DMS79 treated with DMSO at 0.1 percent for 48 hours (cell line): Measurements from ENCODE around the gene VIPR1.
"Not testable (repeated sequence)": the region's sequence is repeated elsewhere in the genome, so short reads cannot be mapped to it uniquely, and the experiment has no call there.

Source experiments
- DNase-seq: peaks from one replicate; lab custom pipeline; 2025; lab: John Stamatoyannopoulos, UW

The VIPR1 gene

GRCh38 chr3:42535981-42536784 is 33.7 kb downstream of the VIPR1 start:
- no peak for DNase-seq

- DNase-seq = no peak
These were observed 34.9 kb downstream of the VIPR1 start for GRCh38 chr3:42537350-42537749.

GRCh38 chr3:42539871-42540714 is 37.6 kb downstream of the VIPR1 start:
- no peak for DNase-seq

GRCh38 chr3:42541079-42541478 is 38.6 kb downstream of the VIPR1 start:
- DNase-seq = no peak

- DNase-seq = peak; percentile 33
These were observed 42.2 kb downstream of the VIPR1 start for GRCh38 chr3:42544492-42545283.

- DNase-seq = no peak
These were observed 42.9 kb downstream of the VIPR1 start for GRCh38 chr3:42545284-42545900.

- DNase-seq = no peak
These were observed 44.3 kb downstream of the VIPR1 start for GRCh38 chr3:42546691-42547213.

- peak; percentile 20 for DNase-seq
These were observed 45.0 kb downstream of the VIPR1 start for GRCh38 chr3:42547401-42547945.

- DNase-seq = no peak
These were observed 46.7 kb downstream of the VIPR1 start for GRCh38 chr3:42549131-42549530.

- DNase-seq = no peak
These were observed 47.8 kb downstream of the VIPR1 start for GRCh38 chr3:42550250-42550649.

- no peak for DNase-seq
These were observed 50.4 kb downstream of the VIPR1 start for GRCh38 chr3:42552830-42553229.

GRCh38 chr3:42556089-42556632 is 53.7 kb downstream of the VIPR1 start:
- DNase-seq = no peak

GRCh38 chr3:42556817-42557216 is 54.4 kb downstream of the VIPR1 start:
- DNase-seq = not testable (repeated sequence)

GRCh38 chr3:42557854-42558253 is 55.4 kb downstream of the VIPR1 start:
- no peak for DNase-seq

- no peak for DNase-seq
These were observed 59.8 kb downstream of the VIPR1 start for GRCh38 chr3:42562047-42562907.

GRCh38 chr3:42569593-42570142 is 67.2 kb downstream of the VIPR1 start:
- DNase-seq = no peak

- DNase-seq = no peak
These were observed 69.8 kb downstream of the VIPR1 start for GRCh38 chr3:42572278-42572677.

- no peak for DNase-seq
These were observed 72.8 kb downstream of the VIPR1 start for GRCh38 chr3:42575137-42575741.

GRCh38 chr3:42578054-42578453 is 75.6 kb downstream of the VIPR1 start:
- DNase-seq = no peak
